HepG2 (cell line): ENCODE results near the gene PEAK3. TPM values are rescaled to one million over a fixed set of nuclear protein-coding genes. Genes with fewer than 3 reads are reported as not detected.

Experiments
- ARHGAP35 ChIP-seq: sonication (generic); formaldehyde crosslinking; IDR thresholded peaks from 2 replicates; pipeline ENCODE4 v1.9.0; 2022; ENCODE audit warnings: mild to moderate bottlenecking, inconsistent platforms, moderate library complexity, missing genetic modification reagents, borderline replicate concordance
- ARNTL ChIP-seq: sonication (generic); formaldehyde crosslinking; IDR thresholded peaks from 2 replicates; pipeline ENCODE4 v1.4.0; 2020; ENCODE audit warnings: mild to moderate bottlenecking, missing genetic modification reagents
- CHD2 ChIP-seq: IDR thresholded peaks from 2 replicates; pipeline ENCODE4 v1.6.1; 2011; ENCODE audit warnings: low read depth, low read length, improper control_type of control experiment
- CTCF ChIP-seq: sonication (generic); formaldehyde crosslinking; IDR thresholded peaks from 2 replicates; pipeline ENCODE4 v1.5.0; 2020; ENCODE audit warnings: mild to moderate bottlenecking, missing genetic modification reagents, moderate library complexity
- FOXK1 ChIP-seq: sonication (generic); formaldehyde crosslinking; IDR thresholded peaks from 2 replicates; pipeline ENCODE4 v1.4.0; 2020; ENCODE audit warnings: low read depth, missing genetic modification reagents, borderline replicate concordance
- GPN1 ChIP-seq: sonication (generic); formaldehyde crosslinking; IDR thresholded peaks from 2 replicates; pipeline ENCODE4 v1.5.1; 2020; ENCODE audit warnings: missing genetic modification reagents, borderline replicate concordance
- NR2F2 ChIP-seq: IDR thresholded peaks from 2 replicates; pipeline ENCODE4 v1.6.1; 2012; ENCODE audit warnings: low read depth, inconsistent platforms, borderline replicate concordance
- PHF20 ChIP-seq: sonication (generic); formaldehyde crosslinking; IDR thresholded peaks from 2 replicates; pipeline ENCODE4 v1.5.0; 2020; ENCODE audit warnings: mild to moderate bottlenecking, missing genetic modification reagents
- PRMT3 ChIP-seq: sonication (generic); formaldehyde crosslinking; IDR thresholded peaks from 2 replicates; pipeline ENCODE4 v1.8.1; 2022; ENCODE audit warnings: low read depth, mild to moderate bottlenecking, moderate library complexity, missing genetic modification reagents, borderline replicate concordance
- RBM39 ChIP-seq: fragments of 200-400 bp; formaldehyde crosslinking; IDR thresholded peaks from one replicate; pipeline ENCODE4 v1.6.1; 2018; ENCODE audit warnings: antibody characterized with exemption, mild to moderate bottlenecking, low read depth, low read length; ENCODE audit not compliant: poor library complexity, severe bottlenecking
- SALL2 ChIP-seq: sonication (generic); formaldehyde crosslinking; IDR thresholded peaks from 2 replicates; pipeline ENCODE4 v1.8.1; 2023; ENCODE audit warnings: mild to moderate bottlenecking, missing genetic modification reagents, inconsistent platforms
- SMAD9 ChIP-seq: sonication (generic); formaldehyde crosslinking; IDR thresholded peaks from 2 replicates; pipeline ENCODE4 v1.5.1; 2020; ENCODE audit warnings: mild to moderate bottlenecking, missing genetic modification reagents
- SPEN ChIP-seq: sonication (generic); formaldehyde crosslinking; IDR thresholded peaks from 2 replicates; pipeline ENCODE4 v1.5.1; 2020; ENCODE audit warnings: low read depth, mild to moderate bottlenecking, missing genetic modification reagents
- THAP7 ChIP-seq: sonication (generic); formaldehyde crosslinking; IDR thresholded peaks from 2 replicates; pipeline ENCODE4 v1.8.1; 2023; ENCODE audit warnings: mild to moderate bottlenecking, missing genetic modification reagents
- TIGD3 ChIP-seq: sonication (generic); formaldehyde crosslinking; IDR thresholded peaks from 2 replicates; pipeline ENCODE4 v1.5.1; 2020; ENCODE audit warnings: mild to moderate bottlenecking, missing genetic modification reagents, borderline replicate concordance
- ZFP36 ChIP-seq: fragments of 150-350 bp; IDR thresholded peaks from 2 replicates; pipeline ENCODE4 v1.6.1; 2018; ENCODE audit warnings: borderline replicate concordance, low read length, low read depth; ENCODE audit not compliant: partially characterized antibody
- ZFP82 ChIP-seq: sonication (generic); formaldehyde crosslinking; IDR thresholded peaks from 2 replicates; pipeline ENCODE4 v1.5.1; 2020; ENCODE audit warnings: mild to moderate bottlenecking, missing genetic modification reagents, borderline replicate concordance
- ZNF138 ChIP-seq: sonication (generic); formaldehyde crosslinking; IDR thresholded peaks from 2 replicates; pipeline ENCODE4 v1.5.0; 2020; ENCODE audit warnings: mild to moderate bottlenecking, low read depth, missing genetic modification reagents
- ZNF331 ChIP-seq: sonication (generic); formaldehyde crosslinking; IDR thresholded peaks from 2 replicates; pipeline ENCODE4 v1.4.0; 2020; ENCODE audit warnings: missing genetic modification reagents
- ZNF430 ChIP-seq: sonication (generic); formaldehyde crosslinking; IDR thresholded peaks from 2 replicates; pipeline ENCODE4 v1.9.0; 2021; ENCODE audit warnings: mild to moderate bottlenecking, missing genetic modification reagents
- ZNF513 ChIP-seq: sonication (generic); formaldehyde crosslinking; conservative IDR thresholded peaks from 2 replicates; pipeline ENCODE4 v1.5.0; 2020; ENCODE audit warnings: missing genetic modification reagents
- ZNF558 ChIP-seq: sonication (generic); formaldehyde crosslinking; IDR thresholded peaks from 2 replicates; pipeline ENCODE4 v1.9.0; 2022; ENCODE audit warnings: mild to moderate bottlenecking, missing genetic modification reagents, borderline replicate concordance
- ZNF7 ChIP-seq: IDR thresholded peaks from 2 replicates; pipeline ENCODE4 v1.6.1; 2016; ENCODE audit warnings: missing biosample characterization, missing genetic modification reagents
- ZSCAN20 ChIP-seq: sonication (generic); formaldehyde crosslinking; IDR thresholded peaks from 2 replicates; pipeline ENCODE4 v1.4.0; 2020; ENCODE audit warnings: missing genetic modification reagents, mild to moderate bottlenecking, borderline replicate concordance
- ZSCAN29 ChIP-seq: sonication (generic); formaldehyde crosslinking; conservative IDR thresholded peaks from 2 replicates; pipeline ENCODE4 v1.4.0; 2020; ENCODE audit warnings: mild to moderate bottlenecking, missing genetic modification reagents
- polyA plus RNA-seq, 8 experiments: library from polyadenylated mRNA; depleted of rRNA in 3 of 8; stranded (reverse) in 7 of 8; unstranded in 1 of 8; fragments of >200 nt; fragmentation: Illumina TruSeq in 4 of 8; extraction: Trizol in 4 of 8; gene quantifications; 2 replicates each; pipeline versions ENCODE4 v1.2.1 to v1.2.3, GENCODE V29; 2011 to 2016; ENCODE audit warnings: low read depth in 4 of 8, missing spikeins in 1 of 8, mixed read lengths in 1 of 8; ENCODE audit not compliant: insufficient read depth in 1 of 8
- total RNA-seq, 5 experiments: library from RNA; depleted of rRNA; stranded (reverse); fragments of >200 nt; fragmentation: Illumina TruSeq; extraction: Trizol; gene quantifications; 2 replicates each; pipeline ENCODE4 v1.2.3, GENCODE V29; 2016; ENCODE audit warnings: low read depth in 1 of 5

The PEAK3 gene
- total and polyA plus RNA-seq, 2 of the 13 experiments (the other 11 are each of a cell fraction or from before 2014, with no cell fraction given) = not detected

GRCh38 chr19:2237051-2237868 is 44.7 kb downstream of the PEAK3 start (continued):
- no peak for TF ChIP-seq ZNF138 (CRISPR knock-in tag)
- TF ChIP-seq SPEN (CRISPR knock-in tag) = no peak; the same call in 1 of the 2 replicates
- no peak for TF ChIP-seq ARHGAP35 (CRISPR knock-in tag)
- TF ChIP-seq TIGD3 = no peak
- no peak for TF ChIP-seq ZFP36
- TF ChIP-seq PRMT3 (CRISPR knock-in tag) = 0 out of 2 replicates have a peak, but pooled peaks have one; percentile 1
- TF ChIP-seq ZNF558 (CRISPR knock-in tag) = no peak
- no peak for TF ChIP-seq PHF20 (CRISPR knock-in tag)
- TF ChIP-seq CTCF (CRISPR knock-in tag) = no peak
- no peak for TF ChIP-seq ZNF7 (CRISPR knock-in tag)
- no peak for TF ChIP-seq ZNF430 (CRISPR knock-in tag)
- TF ChIP-seq ZSCAN29 (CRISPR knock-in tag) = no peak
- no peak for TF ChIP-seq ARNTL (CRISPR knock-in tag)
- no peak for TF ChIP-seq ZFP82
- 0 out of 2 replicates have a peak, but pooled peaks have one; percentile 55 for TF ChIP-seq NR2F2
- TF ChIP-seq FOXK1 (CRISPR knock-in tag) = no peak
- no peak for TF ChIP-seq ZNF331
- no peak for TF ChIP-seq GPN1 (CRISPR knock-in tag)
- no peak for TF ChIP-seq THAP7 (CRISPR knock-in tag)
- no peak for TF ChIP-seq SMAD9
- no peak for TF ChIP-seq CHD2
- no peak for TF ChIP-seq ZNF513 (CRISPR knock-in tag)
- TF ChIP-seq ZSCAN20 = 0 out of 2 replicates have a peak, but pooled peaks have one; percentile 31
- TF ChIP-seq RBM39 = no peak
- TF ChIP-seq SALL2 (CRISPR knock-in tag) = no peak
